ENCODE data around the gene TSPAN31.

TSPAN31 gene

DNA sequence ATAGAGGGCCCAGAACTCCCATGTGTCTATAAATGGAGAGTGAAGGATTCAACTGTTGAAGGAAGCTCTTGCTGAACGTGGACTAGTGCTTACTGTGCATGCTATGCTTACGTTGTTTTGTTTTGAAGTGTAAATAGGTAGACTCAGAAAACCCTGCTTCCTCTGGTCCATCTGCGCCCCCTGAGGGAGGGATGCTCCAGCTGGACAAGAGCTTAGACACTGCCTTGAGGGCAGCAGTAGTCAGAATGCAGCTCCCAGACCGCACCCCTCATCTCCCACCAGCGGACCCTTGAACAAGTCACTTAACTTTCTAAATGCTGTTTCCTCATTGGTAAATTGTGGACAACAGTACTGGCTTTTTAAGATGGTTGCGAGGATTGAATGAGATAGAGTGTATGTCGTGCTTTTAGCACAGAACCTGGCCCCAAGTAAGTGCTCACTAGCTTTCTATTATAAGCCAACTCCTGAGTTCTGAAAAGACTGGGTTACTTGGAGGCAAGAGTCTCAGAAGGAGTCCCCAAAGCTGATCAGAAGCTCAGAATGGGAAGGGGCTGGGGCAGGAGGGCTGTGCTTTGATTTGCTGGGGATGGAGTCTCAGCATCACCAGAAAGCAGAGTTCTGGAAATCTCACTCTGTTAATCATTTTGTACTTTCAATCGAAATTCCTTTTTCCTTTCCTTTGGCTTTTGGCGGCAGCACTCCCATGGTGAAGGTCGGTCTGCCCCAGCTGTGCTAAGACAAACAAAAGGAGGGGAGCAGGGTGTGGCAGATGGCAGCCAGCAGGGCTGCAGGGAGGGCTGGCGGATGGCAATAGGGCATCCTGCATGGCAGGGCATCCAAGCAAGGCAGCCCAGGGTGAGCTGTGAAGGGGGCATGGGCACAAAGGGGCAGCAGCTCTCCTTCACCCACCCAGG, 21.9 kb upstream of the TSPAN31 start:
- no peak for DNase-seq (ENCODE audit: low spot score)

DNA sequence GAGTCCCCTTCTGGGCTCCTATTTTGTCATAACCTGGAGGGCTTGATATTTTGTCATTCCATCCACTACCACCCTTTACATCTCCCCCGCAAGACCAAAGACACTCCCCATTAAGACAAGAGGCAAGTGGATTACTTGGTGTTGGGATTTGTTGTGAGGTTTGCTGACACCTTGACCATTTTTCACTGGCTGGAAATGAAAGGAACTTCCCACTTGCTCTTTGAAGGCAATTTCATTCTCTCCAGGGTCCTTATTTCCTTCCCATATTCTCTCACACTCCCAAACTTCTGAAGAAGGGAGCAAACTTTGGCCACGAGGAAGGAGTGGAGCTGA, 21.2 kb upstream of the TSPAN31 start:
- no peak for DNase-seq (ENCODE audit: low spot score)

DNA sequence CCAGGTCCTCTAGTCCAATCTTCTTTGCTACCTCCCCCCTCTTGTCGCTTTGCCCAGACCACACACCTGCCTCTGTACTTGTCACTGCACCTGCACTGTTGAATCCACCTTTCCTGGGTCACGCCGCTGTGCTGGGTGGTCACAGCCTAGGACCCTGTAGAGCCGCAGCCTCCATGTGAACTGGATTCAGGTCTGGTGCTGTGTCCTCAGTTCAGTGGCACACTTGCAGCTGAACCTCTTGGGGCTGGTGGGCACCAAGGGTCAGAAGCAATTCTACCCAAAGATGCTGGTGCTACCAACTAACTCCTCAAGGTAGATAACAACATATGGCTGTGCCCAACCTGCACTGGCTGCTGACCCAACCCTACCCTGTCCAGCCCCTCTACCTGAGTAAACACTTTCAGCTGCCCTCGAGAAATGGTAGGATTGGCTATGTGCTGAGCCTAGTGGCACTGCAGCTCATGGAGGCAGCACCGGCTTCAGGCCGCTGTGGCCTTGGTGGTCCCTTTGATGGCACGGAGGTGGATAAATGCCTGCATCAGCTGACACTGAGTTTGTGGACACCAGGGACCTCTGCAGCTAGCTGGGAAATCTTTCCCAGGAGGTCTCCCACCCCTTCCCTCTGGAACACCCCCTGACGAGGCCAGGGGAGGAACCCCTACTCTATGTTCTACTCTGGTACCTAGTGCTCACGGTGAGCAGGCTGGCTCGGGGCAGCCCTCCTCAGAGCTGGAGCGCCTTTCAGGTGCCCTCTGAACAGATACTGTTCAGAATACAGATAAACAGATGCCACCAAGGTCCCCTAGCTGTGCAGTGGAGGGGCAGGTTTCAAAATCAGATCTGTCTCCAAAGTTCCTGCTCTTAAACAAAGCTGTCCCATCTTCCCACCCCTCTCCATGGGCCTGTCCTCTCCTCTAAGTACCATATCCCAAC, 20.6 kb upstream of the TSPAN31 start:
- no peak for DNase-seq (ENCODE audit: low spot score)

DNA sequence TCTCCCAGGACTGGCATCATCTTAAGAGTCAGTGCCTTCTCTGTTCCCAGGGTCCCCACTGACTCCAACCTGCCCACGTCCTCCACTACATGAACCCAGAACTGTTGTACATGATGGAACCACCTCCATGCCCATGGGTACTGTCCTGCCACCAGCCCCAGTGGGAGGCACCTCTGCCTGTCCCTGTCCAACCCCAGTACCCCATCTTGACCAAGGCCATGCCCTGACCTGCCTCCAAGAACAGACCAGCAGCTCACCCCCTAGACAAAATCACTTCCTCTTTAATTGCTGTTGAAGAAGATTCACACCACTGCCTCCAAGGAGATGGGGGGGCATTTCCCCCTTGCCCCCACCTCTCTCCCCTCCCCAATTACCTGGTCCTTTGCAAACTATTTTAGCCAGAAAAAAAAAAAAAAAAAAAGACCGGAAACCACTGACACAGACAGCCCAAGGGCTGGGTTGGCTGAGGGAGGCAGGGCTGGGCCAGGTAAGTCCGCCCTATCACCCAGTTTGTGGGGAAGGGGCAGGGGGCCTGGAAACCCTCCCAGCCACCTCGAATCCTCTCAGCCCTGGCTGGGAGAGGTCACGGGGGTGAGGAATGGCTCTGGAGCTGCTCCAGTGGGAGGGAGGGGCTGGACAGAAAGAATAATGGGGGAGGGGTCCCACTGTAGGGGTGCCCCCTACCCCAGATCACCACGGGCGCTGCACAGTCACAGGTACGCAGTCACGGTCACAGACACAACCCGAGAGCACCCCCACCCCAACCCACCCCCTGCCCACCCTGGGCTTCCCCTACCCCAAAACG, 19.7 kb upstream of the TSPAN31 start:
- no peak for DNase-seq (ENCODE audit: low spot score)

DNA sequence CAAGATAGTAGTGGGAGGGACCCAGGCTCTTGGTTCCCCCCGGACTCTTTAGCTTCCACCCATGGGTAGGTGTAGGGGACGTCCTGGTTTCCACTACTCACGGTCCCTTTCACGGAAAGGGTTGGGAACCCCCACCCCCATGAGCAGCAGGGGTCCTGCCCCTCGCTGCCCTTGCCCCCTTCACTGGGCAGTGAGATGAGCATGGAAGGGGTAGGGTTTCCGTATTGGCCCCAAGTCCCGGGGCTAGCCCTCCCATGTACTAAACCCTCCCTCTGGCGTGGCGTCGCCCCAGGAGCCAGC, 19.0 kb upstream of the TSPAN31 start:
- DNase-seq (ENCODE audit: low spot score) = no peak

DNA sequence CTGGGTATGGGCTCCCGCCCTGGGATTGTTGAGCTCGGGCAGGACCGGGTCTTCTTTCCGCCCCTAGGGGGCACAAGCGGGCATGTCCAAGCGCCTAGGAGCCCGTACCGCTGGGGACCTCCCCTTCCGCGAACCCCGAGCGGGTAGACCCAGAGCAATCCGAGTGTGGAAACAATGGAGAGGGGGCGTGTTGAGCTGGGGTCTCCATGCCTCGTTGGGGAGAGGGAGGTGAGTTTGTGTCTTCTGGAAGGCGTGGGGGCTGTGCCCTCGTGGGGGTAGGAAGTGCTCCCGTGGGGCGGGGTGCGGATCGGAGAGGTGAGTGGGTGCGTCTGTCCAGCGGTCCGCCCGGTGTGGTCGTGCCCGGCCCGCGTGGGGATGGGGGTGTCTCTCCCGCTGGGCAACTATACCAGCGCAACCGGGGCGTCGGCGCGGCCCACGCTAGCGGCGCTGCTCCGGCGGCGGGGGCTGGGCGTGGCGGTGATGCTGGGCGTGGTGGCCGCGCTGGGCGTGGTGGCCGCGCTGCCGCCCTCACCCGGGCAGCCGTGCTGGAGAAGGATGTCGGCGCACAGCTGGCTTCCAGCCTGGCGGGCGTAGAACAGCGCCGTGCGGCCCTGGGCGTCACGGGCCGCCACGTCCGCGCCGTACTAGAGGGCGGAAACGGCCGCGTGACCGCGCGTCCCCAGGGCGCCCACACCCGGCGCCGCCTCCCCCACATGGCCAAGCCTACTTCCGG, 18.5 kb upstream of the TSPAN31 start:
- peak; percentile 23 for DNase-seq (ENCODE audit: low spot score)

DNA sequence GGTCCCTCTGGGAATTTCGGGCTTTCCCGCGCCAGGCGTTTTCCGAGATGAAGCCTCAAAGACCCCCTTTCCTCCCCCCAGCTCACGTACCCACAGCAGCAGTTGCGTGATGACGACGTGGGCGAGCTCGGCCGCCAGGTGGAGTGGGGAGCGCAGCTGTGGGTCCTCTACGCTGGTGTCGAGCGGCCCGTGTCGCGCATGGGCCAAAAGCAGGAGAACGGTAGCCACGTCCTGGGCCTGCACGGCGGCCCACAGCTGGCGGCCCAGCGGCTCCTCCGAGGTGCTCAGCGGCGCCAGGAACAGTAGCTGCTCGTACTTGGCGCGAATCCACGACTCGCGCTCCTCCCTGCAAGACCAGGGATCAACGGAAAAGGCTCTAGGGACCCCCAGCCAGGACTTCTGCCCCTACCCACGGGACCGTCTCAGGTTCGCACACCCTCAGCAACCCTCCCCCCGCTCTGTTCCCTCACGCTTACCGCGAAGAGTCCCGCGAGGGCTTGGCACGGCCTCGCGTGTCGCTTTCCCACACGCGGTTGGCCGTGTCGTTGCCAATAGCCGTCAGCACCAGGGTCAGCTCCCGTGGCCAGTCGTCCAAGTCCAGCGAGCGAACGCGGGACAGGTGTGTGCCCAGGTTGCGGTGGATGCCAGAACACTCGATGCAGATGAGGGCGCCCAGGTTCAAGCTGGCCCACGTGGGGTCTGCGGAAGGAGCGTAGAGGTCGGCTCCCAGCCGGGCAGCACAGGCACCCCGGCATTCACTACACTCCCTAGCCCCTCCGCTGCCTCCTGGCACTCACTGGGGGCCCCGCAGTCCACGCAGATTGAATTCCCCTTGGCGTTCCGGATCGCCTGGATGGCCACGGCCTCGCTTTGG, 17.7 kb upstream of the TSPAN31 start:
- no peak for DNase-seq (ENCODE audit: low spot score)

DNA sequence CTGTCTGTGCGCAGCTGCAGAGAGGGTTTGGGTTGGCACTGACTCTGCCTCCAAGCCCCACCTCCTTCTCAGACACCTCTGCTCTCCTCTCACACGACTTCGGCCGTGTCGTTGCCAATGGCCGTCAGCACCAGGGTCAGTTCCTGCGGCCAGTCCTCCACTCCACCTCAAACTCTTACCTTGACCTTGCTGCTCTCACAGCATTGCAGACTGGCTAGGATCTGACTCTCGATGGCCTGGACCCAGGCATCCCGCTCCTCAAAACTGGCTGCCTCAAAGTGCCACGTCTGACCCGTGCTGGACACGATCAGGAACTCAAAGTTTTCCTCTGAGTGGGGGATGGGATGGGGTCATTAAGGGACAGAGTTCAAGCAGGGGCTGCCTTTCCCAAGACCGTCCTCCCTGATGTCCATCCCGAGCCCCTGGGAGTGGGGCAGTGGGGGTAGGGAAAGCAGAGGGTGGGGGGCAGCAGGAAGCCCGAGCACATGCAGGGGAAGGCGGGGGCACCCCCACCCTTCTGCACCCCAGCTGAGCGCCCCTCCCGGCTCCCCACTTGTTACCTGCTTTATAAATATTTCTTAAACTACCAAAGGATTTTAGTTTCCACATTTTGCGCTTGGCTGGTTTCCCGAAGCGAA, 17.0 kb upstream of the TSPAN31 start:
- no peak for DNase-seq (ENCODE audit: low spot score)

DNA sequence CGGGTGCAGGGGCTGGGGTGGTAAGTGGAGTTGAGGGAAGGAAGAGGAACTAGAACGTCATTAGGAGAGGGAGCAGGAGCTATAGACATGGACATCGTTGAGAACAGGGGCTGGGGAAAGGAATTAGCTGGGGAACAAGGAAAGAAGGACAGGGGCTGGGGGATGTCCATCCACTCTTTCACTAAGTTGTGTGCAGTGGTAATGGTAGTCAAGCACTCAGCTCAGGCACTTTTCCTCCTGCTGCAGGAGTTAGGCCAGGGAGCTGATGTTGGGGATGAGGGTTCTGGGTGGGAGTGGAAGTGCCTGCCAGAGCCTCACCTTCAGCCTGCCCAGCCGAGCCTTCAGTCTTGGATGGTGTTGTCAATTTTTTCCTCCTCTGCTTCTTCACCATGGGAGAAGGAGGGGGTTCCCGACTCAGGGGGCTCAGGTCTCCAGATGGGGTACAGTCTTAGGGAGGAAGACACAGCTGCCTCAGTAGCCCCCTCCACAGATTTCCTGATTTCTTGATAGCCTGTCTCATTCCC, 15.5 kb upstream of the TSPAN31 start:
- no peak for DNase-seq (ENCODE audit: low spot score)

DNA sequence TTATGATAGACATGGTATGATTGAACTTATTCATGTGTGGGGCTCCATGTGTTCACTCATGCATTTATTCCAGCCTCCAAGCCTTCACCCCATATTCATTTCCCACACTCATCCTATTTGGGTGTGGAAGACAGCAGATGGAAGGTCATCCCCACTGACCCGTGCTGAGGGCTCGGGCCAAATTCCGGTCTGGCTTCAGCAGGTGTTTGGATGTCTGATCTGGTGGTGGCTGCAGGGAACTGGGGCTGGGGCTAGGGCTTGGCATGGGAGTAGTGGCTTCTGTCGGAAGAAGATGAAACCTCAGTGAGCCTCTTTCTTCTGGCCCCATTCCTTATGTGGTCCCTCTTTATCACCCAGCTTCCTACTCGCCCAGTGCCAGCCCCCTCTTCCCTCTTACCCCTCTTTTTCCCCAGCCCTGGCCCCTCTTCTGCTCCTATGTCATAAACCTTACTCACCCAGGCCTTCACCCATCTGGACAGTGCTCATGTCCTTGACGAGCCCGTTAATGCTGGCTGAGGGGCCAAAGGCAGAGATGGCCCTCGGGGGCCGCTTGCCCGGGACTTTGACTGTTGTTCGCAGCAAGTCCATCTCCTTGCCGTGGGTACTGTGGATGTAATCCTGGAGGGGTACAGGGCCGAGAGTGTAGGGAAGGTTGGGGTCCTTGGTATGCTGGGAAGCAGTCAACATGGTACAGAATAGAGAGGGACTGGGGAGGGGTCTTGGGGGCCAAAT, 14.3 kb upstream of the TSPAN31 start:
- no peak for DNase-seq (ENCODE audit: low spot score)

DNA sequence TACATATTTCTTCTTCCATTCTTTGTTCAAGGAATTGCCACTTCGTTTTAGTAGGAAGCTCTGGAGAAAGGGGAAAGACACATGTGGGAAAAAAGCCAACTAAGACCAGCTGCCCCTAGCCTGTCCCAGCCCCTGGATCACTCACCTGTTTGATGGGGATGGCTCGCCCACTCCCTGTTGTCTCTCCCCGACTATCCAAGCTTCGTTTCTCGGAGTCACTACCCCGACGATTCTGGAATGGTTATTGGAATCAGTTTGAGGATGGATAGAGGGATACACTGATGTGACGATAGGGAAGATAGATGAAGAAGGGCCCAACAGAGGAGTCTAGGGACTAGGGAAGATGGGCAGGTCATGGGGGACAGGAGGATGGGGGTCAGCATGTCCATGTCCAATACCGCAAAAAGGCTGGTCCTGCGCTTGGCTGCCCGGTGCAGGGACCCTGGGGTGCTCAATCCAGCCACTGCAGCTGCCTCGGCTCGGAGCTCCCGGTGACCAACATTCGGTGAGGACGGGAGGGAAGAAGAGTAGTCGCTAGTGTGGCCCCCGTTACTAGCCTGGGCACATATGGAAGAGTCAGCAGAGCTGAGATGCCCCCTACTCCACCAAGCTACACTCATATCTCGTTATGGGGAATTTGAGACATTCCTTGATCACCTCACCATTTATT, 13.3 kb upstream of the TSPAN31 start:
- no peak for DNase-seq (ENCODE audit: low spot score)

DNA sequence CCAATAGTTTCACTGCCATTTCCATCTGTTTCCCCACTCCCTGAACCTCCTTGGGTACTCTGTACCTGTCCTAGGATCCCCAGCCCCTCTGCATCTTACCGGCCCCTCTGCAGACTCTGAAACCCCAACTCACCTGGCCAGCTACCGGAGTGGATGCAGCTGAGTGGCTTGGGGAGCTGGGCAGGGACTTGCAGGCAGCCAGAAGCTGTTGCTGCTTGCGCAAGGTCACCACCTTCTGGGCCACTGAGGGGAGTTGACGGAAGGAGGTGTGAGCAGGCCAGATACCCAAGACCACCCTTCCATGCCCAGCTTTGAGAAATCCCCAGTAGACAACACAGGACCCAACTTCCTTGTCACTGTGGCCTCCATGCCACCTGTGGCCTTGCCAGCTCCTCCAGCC, 12.6 kb upstream of the TSPAN31 start:
- DNase-seq (ENCODE audit: low spot score) = no peak

DNA sequence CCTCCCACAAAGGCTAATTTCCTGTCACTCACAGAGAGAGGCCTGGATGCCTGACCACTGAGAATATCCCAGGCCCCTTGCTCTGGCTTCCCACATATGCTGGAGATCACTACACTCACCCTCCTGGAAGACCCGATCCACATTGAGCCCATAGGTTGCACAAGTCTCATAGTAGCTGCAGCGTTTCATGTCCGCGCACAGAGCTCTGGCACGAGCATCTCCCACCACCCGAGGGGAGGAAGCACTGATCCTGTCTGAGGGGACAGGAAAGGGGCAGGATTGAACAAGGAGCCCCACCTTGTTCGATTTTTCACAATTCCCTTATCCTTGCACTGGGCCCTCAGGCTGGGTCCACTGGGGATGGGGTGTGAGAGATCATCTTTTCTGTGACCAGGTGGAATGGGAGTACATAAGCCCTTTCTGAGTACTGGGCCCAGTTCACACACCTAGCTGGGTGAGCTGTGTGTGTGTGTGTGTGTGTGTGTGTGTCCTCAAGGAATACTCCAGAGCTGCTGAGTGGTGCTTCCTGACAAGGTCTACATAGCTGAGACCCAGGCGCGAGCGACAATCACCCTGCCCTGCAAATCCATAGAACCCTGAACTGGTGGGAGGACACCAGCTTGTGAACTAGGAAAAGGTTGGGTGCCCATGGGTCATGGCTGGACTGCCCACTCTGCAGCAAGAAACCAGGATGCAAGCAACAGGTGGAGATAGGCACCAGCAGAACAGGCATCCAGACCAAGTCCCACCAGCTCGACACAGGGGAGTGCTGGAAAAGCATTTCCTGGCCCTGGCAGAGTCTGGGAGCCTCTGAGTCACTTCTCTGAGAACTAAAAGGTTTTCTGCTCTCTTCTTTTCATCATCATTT, 11.9 kb upstream of the TSPAN31 start:
- DNase-seq (ENCODE audit: low spot score) = no peak

DNA sequence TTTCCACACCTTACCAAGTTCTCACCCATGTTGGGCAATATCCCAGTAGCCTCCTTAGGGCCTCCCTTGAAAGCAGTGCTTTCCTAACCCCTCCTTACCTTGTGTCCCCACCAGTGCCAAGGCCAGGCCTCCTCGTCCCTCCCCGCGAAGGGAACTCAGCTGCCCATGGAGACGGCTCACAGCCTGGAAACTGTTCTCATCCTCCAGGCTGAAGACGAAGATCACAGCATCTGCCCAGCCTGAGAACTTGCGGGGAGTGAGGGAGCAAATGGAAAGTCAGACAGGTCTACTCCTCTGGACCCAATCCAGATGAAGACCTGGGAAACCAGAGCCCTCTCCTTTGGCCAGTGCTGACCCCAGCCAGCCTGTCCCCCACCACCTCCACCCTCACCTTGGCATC, 10.9 kb upstream of the TSPAN31 start:
- no peak for DNase-seq (ENCODE audit: low spot score)

DNA sequence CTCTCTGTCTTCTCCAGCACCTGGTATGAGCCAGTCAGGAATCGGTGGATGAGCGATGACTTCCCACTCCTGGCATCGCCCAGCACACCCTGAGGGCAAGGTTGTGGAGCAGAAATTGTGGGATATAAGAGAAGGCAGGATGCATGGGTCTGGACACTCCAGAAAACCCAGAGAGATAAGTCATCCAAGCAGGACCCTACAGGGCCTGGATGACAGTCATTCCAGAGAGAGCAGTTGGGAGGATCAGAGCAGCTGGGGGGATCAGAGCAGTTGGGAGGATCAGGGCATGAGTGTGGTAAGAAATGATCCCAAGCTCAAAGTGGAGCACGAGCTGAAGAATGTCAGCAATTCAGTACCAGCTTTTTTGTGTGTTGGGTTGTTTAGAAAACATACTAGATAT, 10.2 kb upstream of the TSPAN31 start:
- no peak for DNase-seq (ENCODE audit: low spot score)

DNA sequence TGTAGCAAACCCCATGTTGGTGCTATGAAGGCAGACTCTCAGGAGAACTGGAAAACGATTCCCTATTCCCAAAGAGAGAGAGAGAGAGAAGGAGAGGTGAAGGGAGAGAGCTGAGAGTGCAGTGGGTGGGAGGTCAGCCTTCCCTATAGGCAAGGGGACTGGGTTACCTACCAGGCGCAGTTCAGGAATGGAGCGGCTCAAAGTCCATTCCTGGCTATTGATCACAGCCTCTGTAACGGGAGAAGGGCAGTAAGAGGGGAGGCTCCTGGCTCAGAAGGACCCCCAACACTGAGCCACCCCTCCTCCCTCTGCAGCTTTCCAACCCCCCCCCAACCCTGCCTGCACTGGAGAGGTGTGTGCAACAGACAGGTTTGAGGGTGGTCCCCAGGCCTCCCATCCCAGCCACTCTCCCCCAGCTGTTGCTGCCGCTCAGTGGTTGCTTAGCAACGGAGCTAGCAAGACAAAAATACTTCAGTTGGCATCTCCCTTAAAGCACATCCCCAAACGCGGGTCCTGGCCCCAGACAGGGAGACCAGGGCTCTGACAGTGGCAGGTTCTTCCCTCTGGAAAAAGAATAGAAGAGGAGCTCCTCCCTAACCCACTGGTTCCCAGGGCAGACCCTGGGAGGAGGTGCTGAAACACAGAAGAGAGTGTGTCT, 9.5 kb upstream of the TSPAN31 start:
- no peak for DNase-seq (ENCODE audit: low spot score)
